ENCODE data around the gene RPP38.

RPP38 gene

GRCh38 chr10:15150563-15150962 is 53.4 kb downstream of the RPP38 start:
- TF ChIP-seq YY1 (IDR thresholded peaks at IDR 0.05; ENCODE audit: insufficient read depth, insufficient read length) (no peak), ZNF274 (IDR thresholded peaks at IDR 0.05; ENCODE audit: low read depth, low read length) (no peak), SUZ12 (IDR thresholded peaks at IDR 0.05; ENCODE audit: extremely low read depth, insufficient read depth, insufficient read length) (no peak)
- Histone ChIP-seq H3K36me3 (ENCODE audit: insufficient read depth, insufficient read length, low read length) (peaks cover 5% of the 10 kb centered on the region), H3K9ac (ENCODE audit: insufficient read length, low read depth) (no peak overlapping the region), H3K27me3 (ENCODE audit: insufficient read depth, insufficient read length) (no peaks in the 10 kb centered on the region), H3K9me3 (ENCODE audit: insufficient read depth, low read length) (no peaks in the 10 kb centered on the region), H3K4me3 (ENCODE audit: insufficient read length, low read depth) (no peak overlapping the region), H3K4me1 (ENCODE audit: insufficient read depth, insufficient read length) (no peaks in the 10 kb centered on the region)
- DNase-seq (ENCODE audit: low read depth, low spot score), result no peak

GRCh38 chr10:15152556-15152955 is 55.4 kb downstream of the RPP38 start:
- no peak overlapping the region for H3K9ac ChIP-seq (ENCODE audit: insufficient read length, low read depth)
- TF ChIP-seq YY1 (IDR thresholded peaks at IDR 0.05; ENCODE audit: insufficient read depth, insufficient read length) (no peak), SUZ12 (IDR thresholded peaks at IDR 0.05; ENCODE audit: extremely low read depth, insufficient read depth, insufficient read length) (no peak), ZNF274 (IDR thresholded peaks at IDR 0.05; ENCODE audit: low read depth, low read length) (no peak)
- H3K9me3 ChIP-seq (ENCODE audit: insufficient read depth, low read length), result no peaks in the 10 kb centered on the region
- peaks cover 5% of the 10 kb centered on the region for H3K36me3 ChIP-seq (ENCODE audit: insufficient read depth, insufficient read length, low read length)
- no peaks in the 10 kb centered on the region for H3K4me1 ChIP-seq (ENCODE audit: insufficient read depth, insufficient read length)
- H3K27me3 ChIP-seq (ENCODE audit: insufficient read depth, insufficient read length), result no peaks in the 10 kb centered on the region
- no peak overlapping the region for H3K4me3 ChIP-seq (ENCODE audit: insufficient read length, low read depth)
- DNase-seq (ENCODE audit: low read depth, low spot score), result no peak

Data from NT2/D1 (cell line).